Activated CD4-positive, alpha-beta T cell treated with anti-CD3 and anti-CD28 coated beads for 36 hours (primary cell): ENCODE results near the gene FMN1. TPM values are rescaled to one million over a fixed set of nuclear protein-coding genes. Genes with fewer than 3 reads are reported as not detected.

Source experiments
- ATAC-seq: fragments of 200-7000 bp; cut with Tn5 transposase; one replicate; pipeline ENCODE4 v1.10.0; 2021; ENCODE audit warnings: mild to moderate bottlenecking, moderate library complexity
- CTCF ChIA-PET: fragments of 350-600 bp; sonication (Branson Sonifier 250); formaldehyde crosslinking; loops from one replicate; lab custom pipeline; 2021; ENCODE audit warnings: antibody characterized with exemption; lab: Charles Lee
- POLR2A ChIA-PET: fragments of 350-600 bp; sonication (Branson Sonifier 250); formaldehyde crosslinking; loops from one replicate; lab custom pipeline; 2021; ENCODE audit warnings: antibody characterized with exemption, inconsistent platforms; lab: Charles Lee
- DNase-seq: peaks from one replicate; pipeline ENCODE4 v3.0.0-alpha.2; 2020
- H3K27ac Mint-ChIP-seq: one replicate; pipeline ENCODE4 v1.8.0; 2021; ENCODE audit warnings: mixed read lengths
- H3K27me3 Mint-ChIP-seq: one replicate; pipeline ENCODE4 v1.8.0; 2021; ENCODE audit warnings: mixed read lengths
- H3K36me3 Mint-ChIP-seq: one replicate; pipeline ENCODE4 v1.8.0; 2021; ENCODE audit warnings: low read depth, mixed read lengths
- H3K4me1 Mint-ChIP-seq: one replicate; pipeline ENCODE4 v1.8.0; 2021; ENCODE audit warnings: mixed read lengths
- H3K4me3 Mint-ChIP-seq: one replicate; pipeline ENCODE4 v1.8.0; 2021; ENCODE audit warnings: mild to moderate bottlenecking, moderate library complexity, mixed read lengths
- H3K9me3 Mint-ChIP-seq: one replicate; pipeline ENCODE4 v1.8.0; 2021; ENCODE audit warnings: low read depth, mixed read lengths
- intact Hi-C, 2 experiments: fragments of 100-400 bp; cut with DNase I in 1 of 2; cut with micrococcal nuclease in 1 of 2; formaldehyde crosslinking; loops; one replicate each; pipeline versions ENCODE4 v1.14.2 to v1.15.1; 2022 to 2024; cut with DNase I, micrococcal nuclease
- total RNA-seq, 2 experiments: library from RNA; stranded (reverse); gene quantifications; one replicate each; pipeline ENCODE4 v1.2.3, GENCODE V29; 2021

FMN1 gene
- total RNA-seq, 2 experiments from 2014 or later: 0.09 to 0.21 TPM

DNA sequence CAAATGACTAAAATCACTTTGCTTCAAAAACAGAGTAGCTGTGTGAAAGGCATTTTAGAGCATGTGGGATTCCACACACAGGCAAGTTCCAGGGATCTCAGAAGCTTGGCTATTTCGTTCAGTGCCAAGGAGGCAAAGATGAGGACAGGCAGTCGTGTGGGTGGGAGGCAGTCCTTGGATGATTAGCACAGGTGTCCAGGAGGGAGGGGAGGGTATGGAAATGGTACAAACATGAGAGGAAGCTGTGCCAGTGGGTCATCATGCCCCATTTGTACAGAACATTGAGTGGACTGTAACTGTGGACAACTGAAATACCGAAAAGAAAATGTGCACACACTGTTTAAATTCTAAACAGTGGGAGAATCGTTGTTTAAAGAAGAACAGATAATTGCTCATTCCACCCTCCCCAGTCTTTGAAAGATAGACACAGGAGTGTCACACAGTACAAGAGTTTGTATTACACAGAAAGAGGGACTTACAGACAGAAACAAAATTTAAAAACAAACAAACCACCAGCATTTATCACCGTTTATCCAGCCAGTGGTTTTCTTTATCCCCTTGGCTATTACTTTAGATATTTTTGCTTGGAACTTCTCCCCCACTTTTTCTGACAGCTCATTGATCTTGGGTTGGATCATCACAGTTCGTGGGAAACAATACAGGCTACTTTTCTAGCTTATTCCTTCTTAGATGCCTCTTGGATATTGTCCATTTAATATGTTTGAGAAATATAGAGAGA, 353.8 kb downstream of the FMN1 start:
- DNase-seq (no peak), ATAC-seq (no peak)
- ChIA-PET POLR2A (no interaction called here), CTCF (interaction anchor here (1.2 to 1.7 kb wide), 2 partner anchors 11 to 18 kb away, joined by 3 to 5 read pairs; no protein-coding TSS in a partner anchor)
- Mint-ChIP-seq H3K4me3 (no peak overlapping the region), H3K27me3 (peaks cover 4% of the 10 kb centered on the region), H3K9me3 (no peaks in the 10 kb centered on the region), H3K4me1 (no peaks in the 10 kb centered on the region), H3K27ac (no peak overlapping the region), H3K36me3 (no peaks in the 10 kb centered on the region)
- intact Hi-C loops: loop anchor here (5.0 to 10.0 kb wide), 3 partner anchors 152 to 178 kb away; no protein-coding TSS in a partner anchor

DNA sequence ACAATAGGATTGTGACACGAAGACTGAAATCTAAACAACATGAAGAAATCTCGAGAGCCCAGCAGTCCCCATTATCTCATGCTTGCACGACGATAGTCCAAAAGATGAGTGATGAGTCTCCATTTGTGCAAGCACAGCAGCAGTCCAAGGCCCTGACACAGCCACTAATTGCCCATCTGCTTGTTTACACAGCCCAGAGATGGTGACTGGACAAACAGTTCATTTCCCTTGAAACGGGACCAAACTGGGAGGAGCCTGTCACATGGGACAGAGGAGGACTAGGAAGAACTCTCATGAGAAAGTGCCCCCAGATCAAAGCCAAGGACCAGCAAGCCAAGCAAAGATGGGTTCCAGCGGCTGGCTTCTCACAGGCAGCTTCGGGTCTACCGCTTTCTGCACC, 355.7 kb downstream of the FMN1 start:
- H3K4me3 Mint-ChIP-seq: no peak overlapping the region
- no peaks in the 10 kb centered on the region for H3K36me3 Mint-ChIP-seq
- no peak overlapping the region for H3K27ac Mint-ChIP-seq
- H3K27me3 Mint-ChIP-seq: peaks cover 8% of the 10 kb centered on the region
- no peaks in the 10 kb centered on the region for H3K9me3 Mint-ChIP-seq
- ChIA-PET CTCF (interaction anchor here (1.7 kb wide), 1 partner anchor 12 kb away, joined by 5 read pairs; no protein-coding TSS in a partner anchor), POLR2A (no interaction called here)
- no peak for ATAC-seq
- no peak for DNase-seq
- intact Hi-C loops: no loop called here
- no peaks in the 10 kb centered on the region for H3K4me1 Mint-ChIP-seq

DNA sequence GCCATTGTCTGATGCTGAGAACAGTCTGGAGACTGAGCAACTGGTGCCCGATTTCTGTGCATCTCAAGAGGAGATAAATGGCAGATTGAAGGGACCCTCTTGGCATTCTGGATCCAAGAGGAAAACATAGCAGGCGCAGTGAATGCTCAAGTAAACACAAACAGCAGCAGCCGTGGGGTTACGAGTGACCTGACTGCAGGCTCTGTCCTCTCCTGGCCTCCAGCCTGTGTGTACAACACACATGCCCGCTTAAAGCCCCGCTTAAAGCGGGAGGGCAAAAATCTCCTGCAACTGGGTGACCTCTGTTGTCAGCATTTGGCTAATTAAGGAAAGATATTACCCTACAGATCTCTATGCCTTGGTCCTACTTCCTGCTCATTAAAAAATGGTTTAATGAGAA, 356.2 kb downstream of the FMN1 start:
- ChIA-PET CTCF (no interaction called here), POLR2A (no interaction called here)
- intact Hi-C loops: no loop called here
- H3K4me1 Mint-ChIP-seq: no peaks in the 10 kb centered on the region
- peaks cover 6% of the 10 kb centered on the region for H3K27me3 Mint-ChIP-seq
- ATAC-seq: no peak
- no peak overlapping the region for H3K27ac Mint-ChIP-seq
- no peaks in the 10 kb centered on the region for H3K9me3 Mint-ChIP-seq
- DNase-seq: no peak
- H3K36me3 Mint-ChIP-seq: no peaks in the 10 kb centered on the region
- no peak overlapping the region for H3K4me3 Mint-ChIP-seq

DNA sequence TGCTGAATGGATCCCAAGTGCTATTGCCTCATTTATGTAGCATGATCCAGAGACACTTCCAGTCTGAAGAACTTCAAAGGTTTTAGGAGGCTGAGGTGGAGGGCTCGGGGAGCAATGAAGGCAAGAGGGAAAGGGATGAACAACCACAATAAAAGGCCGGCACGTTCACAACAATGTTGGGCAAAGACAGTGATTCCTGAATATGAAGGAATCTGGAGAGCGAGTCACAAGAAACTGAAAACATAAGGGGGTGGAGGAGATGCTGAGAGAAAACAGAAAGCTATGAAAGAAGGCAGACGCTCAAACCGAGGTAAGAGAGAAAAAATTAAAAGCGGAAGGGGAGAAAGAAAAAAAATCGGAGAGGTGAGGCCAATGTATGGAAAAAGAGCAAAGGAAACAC, 356.6 kb downstream of the FMN1 start:
- Mint-ChIP-seq H3K4me3 (no peak overlapping the region), H3K4me1 (no peaks in the 10 kb centered on the region), H3K27ac (no peak overlapping the region), H3K36me3 (no peaks in the 10 kb centered on the region), H3K27me3 (peaks cover 5% of the 10 kb centered on the region), H3K9me3 (no peaks in the 10 kb centered on the region)
- CTCF ChIA-PET: no interaction called here
- DNase-seq: no peak
- intact Hi-C loops: no loop called here
- POLR2A ChIA-PET: no interaction called here
- ATAC-seq: no peak

DNA sequence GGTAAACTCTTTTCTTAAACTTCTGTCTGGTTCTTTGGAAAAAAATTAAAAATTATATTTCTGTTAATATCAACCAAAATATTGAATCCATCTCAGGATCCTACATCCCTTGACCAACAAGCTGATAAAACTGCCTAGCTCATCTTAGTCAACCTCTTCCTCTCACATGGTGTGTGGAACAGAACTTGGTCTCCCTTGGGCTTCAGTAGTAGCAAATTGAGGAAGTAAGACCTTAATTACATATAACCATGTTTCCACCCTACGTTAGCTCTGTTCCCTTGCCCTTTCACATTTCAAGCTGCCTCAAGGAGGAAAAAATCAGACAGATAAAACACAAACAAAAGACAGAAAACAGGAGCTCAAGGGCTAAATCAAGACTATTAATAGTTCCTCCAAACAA, 360.4 kb downstream of the FMN1 start:
- intact Hi-C loops: no loop called here
- peaks cover 6% of the 10 kb centered on the region for H3K27me3 Mint-ChIP-seq
- H3K36me3 Mint-ChIP-seq: no peaks in the 10 kb centered on the region
- no peak for ATAC-seq
- CTCF ChIA-PET: interaction anchor here (3.4 kb wide), 1 partner anchor 10 kb away, joined by 19 read pairs; no protein-coding TSS in a partner anchor
- H3K4me1 Mint-ChIP-seq: no peaks in the 10 kb centered on the region
- H3K4me3 Mint-ChIP-seq: no peak overlapping the region
- DNase-seq: no peak
- POLR2A ChIA-PET: no interaction called here
- H3K9me3 Mint-ChIP-seq: no peaks in the 10 kb centered on the region
- no peak overlapping the region for H3K27ac Mint-ChIP-seq

DNA sequence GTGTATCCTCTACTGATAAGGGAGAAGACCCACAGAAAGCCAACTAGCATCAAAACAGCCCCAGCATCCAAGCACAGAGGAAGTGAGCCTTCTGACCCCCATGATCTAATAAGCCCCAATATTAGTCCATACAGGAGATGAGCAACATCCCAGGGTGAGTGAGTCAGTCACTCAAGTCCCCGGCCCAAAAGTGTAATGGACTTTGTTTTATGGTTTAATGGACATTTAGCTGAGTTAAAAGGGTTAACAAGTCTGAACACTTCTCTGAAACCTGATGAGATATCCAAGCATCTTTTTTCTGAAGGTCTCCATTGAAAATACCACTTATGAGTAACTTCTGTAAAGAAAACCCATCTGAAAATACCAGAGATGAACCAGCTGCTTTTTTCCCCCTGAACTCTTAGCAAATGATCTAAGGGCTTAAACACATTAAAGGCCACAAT, 361.1 kb downstream of the FMN1 start:
- ChIA-PET POLR2A (no interaction called here), CTCF (interaction anchor here (0.8 to 3.4 kb wide), 2 partner anchors 11 to 24 kb away, joined by 5 to 19 read pairs; no protein-coding TSS in a partner anchor)
- Mint-ChIP-seq H3K27me3 (peaks cover 6% of the 10 kb centered on the region), H3K9me3 (no peaks in the 10 kb centered on the region), H3K27ac (no peak overlapping the region), H3K4me3 (no peak overlapping the region), H3K36me3 (no peaks in the 10 kb centered on the region), H3K4me1 (no peaks in the 10 kb centered on the region)
- ATAC-seq: no peak
- intact Hi-C loops: no loop called here
- DNase-seq: no peak

DNA sequence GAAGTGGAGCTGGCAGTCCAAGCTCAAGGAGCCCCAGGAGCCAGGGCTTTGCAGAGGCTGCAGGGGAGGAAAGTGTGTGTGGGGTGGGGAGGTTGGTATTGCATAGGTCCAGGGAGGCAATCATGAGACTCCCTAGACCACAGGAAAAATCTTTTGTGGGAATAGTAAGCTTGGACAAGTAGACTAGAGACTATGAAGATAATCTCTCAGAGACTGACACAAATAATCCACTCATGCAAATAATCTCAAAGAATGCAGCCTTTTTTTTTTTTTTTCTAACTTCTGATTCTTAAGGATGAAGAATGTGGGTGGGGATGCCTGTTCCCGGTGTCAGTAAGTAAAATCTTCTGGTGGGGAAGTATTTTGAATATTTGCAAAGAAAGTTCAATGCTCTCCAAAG, 363.0 kb downstream of the FMN1 start:
- Mint-ChIP-seq H3K36me3 (no peaks in the 10 kb centered on the region), H3K27ac (no peak overlapping the region), H3K27me3 (peaks cover 6% of the 10 kb centered on the region), H3K4me3 (no peak overlapping the region), H3K9me3 (no peaks in the 10 kb centered on the region), H3K4me1 (no peaks in the 10 kb centered on the region)
- ATAC-seq: no peak
- no peak for DNase-seq
- POLR2A ChIA-PET: no interaction called here
- CTCF ChIA-PET: interaction anchor here (3.4 kb wide), 1 partner anchor 13 kb away, joined by 19 read pairs; no protein-coding TSS in a partner anchor
- intact Hi-C loops: no loop called here

DNA sequence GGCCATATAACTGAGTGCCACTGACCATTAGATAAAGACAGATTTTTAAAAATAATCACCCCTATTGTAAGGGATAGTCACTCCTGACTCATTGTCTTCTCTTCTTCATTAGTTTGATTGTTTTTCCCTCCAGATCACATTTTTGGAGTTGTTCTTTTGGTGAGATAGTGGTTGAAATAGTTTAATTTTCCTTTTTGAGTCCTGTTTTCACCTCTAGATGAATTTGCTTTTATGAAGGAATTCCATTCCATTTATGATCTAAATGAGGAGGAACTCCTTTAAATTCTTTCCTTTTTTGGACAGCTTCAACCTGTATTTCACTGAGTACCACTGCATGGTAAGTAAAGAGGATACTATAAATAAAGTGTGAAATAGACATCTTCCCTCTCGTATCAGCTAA, 364.3 kb downstream of the FMN1 start:
- no peaks in the 10 kb centered on the region for H3K36me3 Mint-ChIP-seq
- intact Hi-C loops: no loop called here
- peaks cover 6% of the 10 kb centered on the region for H3K27me3 Mint-ChIP-seq
- CTCF ChIA-PET: interaction anchor here (0.6 kb wide), 1 partner anchor 173 kb away, joined by 3 read pairs; no protein-coding TSS in a partner anchor
- DNase-seq: no peak
- H3K27ac Mint-ChIP-seq: no peak overlapping the region
- H3K9me3 Mint-ChIP-seq: no peaks in the 10 kb centered on the region
- no peak for ATAC-seq
- no peaks in the 10 kb centered on the region for H3K4me1 Mint-ChIP-seq
- no peak overlapping the region for H3K4me3 Mint-ChIP-seq
- POLR2A ChIA-PET: no interaction called here

DNA sequence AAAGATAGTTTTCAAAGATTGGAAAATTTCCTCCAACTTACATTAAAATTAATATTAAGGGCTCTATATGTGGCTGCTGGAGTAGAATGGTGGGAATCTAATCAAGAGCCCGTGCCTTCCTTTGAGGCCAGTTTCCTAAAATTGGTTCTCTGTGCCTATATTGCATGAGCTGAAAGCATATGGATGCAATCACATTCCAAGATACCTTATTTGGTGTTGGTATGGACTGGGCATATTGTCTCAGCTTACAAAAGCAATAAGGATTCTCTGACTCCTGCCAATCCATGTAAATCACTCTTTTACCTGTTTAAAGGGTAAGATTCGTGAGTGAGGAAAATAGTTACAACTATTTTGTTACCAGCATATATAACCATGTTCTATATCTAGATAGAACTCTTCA, 365.1 kb downstream of the FMN1 start:
- POLR2A ChIA-PET: no interaction called here
- Mint-ChIP-seq H3K4me3 (no peak overlapping the region), H3K27me3 (peaks cover 9% of the 10 kb centered on the region), H3K27ac (no peak overlapping the region), H3K9me3 (no peaks in the 10 kb centered on the region), H3K36me3 (no peaks in the 10 kb centered on the region), H3K4me1 (no peaks in the 10 kb centered on the region)
- CTCF ChIA-PET: no interaction called here
- ATAC-seq: no peak
- intact Hi-C loops: no loop called here
- no peak for DNase-seq

DNA sequence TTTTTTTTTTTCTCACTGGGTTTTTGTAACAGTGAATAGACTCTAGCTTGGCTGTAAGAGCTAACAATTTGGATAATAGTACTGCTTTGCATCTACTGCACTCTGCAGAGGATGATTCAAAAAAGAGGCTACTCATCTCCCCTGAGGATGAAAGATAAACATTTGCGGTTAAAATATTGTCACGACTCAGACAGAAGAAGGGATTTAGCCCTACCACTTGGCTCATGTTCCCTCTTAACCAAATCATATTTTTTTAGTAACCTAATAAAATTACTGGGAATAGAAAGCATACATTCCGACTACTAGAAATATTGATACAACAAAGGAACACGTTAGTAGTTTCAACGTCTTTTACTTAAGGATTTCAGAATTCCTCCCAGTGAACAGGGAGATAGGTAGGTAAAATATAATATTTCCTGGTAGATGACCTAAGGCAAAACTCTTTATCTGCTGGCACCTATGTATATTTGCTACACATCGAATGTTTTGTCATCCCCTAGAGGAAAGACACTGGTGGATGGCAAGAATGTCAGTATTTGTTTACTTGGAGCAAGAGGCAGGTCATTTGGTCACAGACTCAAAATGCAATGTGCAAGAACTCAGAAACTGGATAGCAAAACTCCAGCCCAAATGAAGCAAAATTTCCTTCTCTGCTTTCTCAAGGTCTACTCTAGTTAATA, 365.9 kb downstream of the FMN1 start:
- H3K9me3 Mint-ChIP-seq: no peaks in the 10 kb centered on the region
- ATAC-seq (no peak), DNase-seq (no peak)
- CTCF ChIA-PET: interaction anchor here (0.6 to 1.0 kb wide), 2 partner anchors 15 to 16 kb away, joined by 3 read pairs; no protein-coding TSS in a partner anchor
- H3K4me1 Mint-ChIP-seq: no peaks in the 10 kb centered on the region
- H3K4me3 Mint-ChIP-seq: no peak overlapping the region
- intact Hi-C loops: no loop called here
- peaks cover 6% of the 10 kb centered on the region for H3K27me3 Mint-ChIP-seq
- H3K27ac Mint-ChIP-seq: no peak overlapping the region
- POLR2A ChIA-PET: no interaction called here
- H3K36me3 Mint-ChIP-seq: no peaks in the 10 kb centered on the region

DNA sequence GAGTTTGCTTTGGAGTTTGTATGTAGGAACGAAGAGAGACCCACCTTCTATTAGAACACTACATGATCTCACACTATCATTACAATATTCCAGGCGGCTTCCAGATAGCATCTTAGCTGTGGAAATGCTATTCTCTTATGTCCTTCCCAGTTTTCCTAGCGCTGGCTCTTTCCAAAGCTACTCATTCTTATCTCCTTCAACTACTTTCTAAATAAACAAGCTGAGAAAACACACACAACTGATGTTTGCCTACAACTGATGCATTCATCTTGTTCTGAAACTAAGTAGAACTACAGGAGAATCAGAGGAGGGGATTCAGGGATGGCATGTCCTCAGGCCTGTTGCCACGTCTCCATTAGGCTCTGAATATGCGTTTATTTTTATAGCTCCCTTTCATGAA, 367.8 kb downstream of the FMN1 start:
- CTCF ChIA-PET: interaction anchor here (1.0 kb wide), 1 partner anchor 17 kb away, joined by 3 read pairs; no protein-coding TSS in a partner anchor

More for the DNA sequence above, 367.8 kb downstream of the FMN1 start:
- H3K27ac Mint-ChIP-seq: no peak overlapping the region
- POLR2A ChIA-PET: no interaction called here
- H3K36me3 Mint-ChIP-seq: no peaks in the 10 kb centered on the region
- intact Hi-C loops: no loop called here
- no peak overlapping the region for H3K4me3 Mint-ChIP-seq
- no peaks in the 10 kb centered on the region for H3K4me1 Mint-ChIP-seq
- DNase-seq (no peak), ATAC-seq (no peak)
- no peaks in the 10 kb centered on the region for H3K9me3 Mint-ChIP-seq
- peaks cover 4% of the 10 kb centered on the region for H3K27me3 Mint-ChIP-seq
